Jurkat, Clone E6-1 (cell line): ENCODE data around the gene GALR3.

Experiments used
- DNase-seq: peaks from one replicate; pipeline ENCODE4 v3.0.0-alpha.2; 2011; ENCODE audit warnings: low read depth, low spot score
- H3K4me3 ChIP-seq: 2 replicates; pipeline ENCODE4 v1.5.1; 2011; ENCODE audit warnings: mild to moderate bottlenecking, low read length, control low read depth, moderate library complexity

GALR3 gene

GRCh38 chr22:37850801-37851200 is 27.6 kb downstream of the GALR3 start:
- DNase-seq = no peak
- H3K4me3 ChIP-seq = no peak overlapping the region

GRCh38 chr22:37852418-37852817 is 29.2 kb downstream of the GALR3 start:
- DNase-seq = no peak
- no peak overlapping the region for H3K4me3 ChIP-seq

GRCh38 chr22:37854946-37855345 is 31.8 kb downstream of the GALR3 start:
- DNase-seq = no peak

GRCh38 chr22:37855462-37855861 is 32.3 kb downstream of the GALR3 start:
- H3K4me3 ChIP-seq = no peak overlapping the region
- DNase-seq = no peak

More at GRCh38 chr22:37854946-37855345, 31.8 kb downstream of the GALR3 start:
- no peak overlapping the region for H3K4me3 ChIP-seq

- no peak for DNase-seq
- no peak overlapping the region for H3K4me3 ChIP-seq
These were observed 37.7 kb downstream of the GALR3 start for GRCh38 chr22:37860796-37861421.

GRCh38 chr22:37862570-37863325 is 39.6 kb downstream of the GALR3 start:
- H3K4me3 ChIP-seq = no peak overlapping the region
- no peak for DNase-seq

GRCh38 chr22:37865510-37865909 is 42.3 kb downstream of the GALR3 start:
- no peak overlapping the region for H3K4me3 ChIP-seq
- no peak for DNase-seq

GRCh38 chr22:37870273-37870672 is 47.1 kb downstream of the GALR3 start:
- no peak for DNase-seq
- H3K4me3 ChIP-seq = no peak overlapping the region
